HEK293T (cell line): ENCODE measurements around the gene HSDL2.
"Not testable (repeated sequence)": the region's sequence is repeated elsewhere in the genome, so short reads cannot be mapped to it uniquely, and the experiment has no call there.

ENCODE experiments used
- CTCF ChIA-PET: fragments of 350-600 bp; formaldehyde crosslinking; extraction: SDS; loops from one replicate; lab custom pipeline; 2021; ENCODE audit warnings: antibody characterized with exemption, inconsistent platforms; lab: Yijun Ruan, JAX
- POLR2A ChIA-PET: fragments of 350-600 bp; formaldehyde crosslinking; extraction: SDS; loops from one replicate; lab custom pipeline; 2020; ENCODE audit warnings: antibody characterized with exemption, inconsistent platforms; lab: Yijun Ruan, JAX
- DNase-seq: peaks from one replicate; pipeline ENCODE4 v3.0.0; 2012; ENCODE audit warnings: mixed read lengths; ENCODE audit errors: extremely low spot score
- ARNT ChIP-seq: fragments of 450-650 bp; IDR thresholded peaks from 2 replicates; pipeline ENCODE4 v1.6.1; 2017; ENCODE audit warnings: mild to moderate bottlenecking
- BHLHE40 ChIP-seq: fragments of 450-650 bp; IDR thresholded peaks from 2 replicates; pipeline ENCODE4 v1.6.1; 2016; ENCODE audit warnings: mild to moderate bottlenecking, moderate library complexity, borderline replicate concordance
- CTBP1 ChIP-seq: fragments of 450-650 bp; IDR thresholded peaks from 2 replicates; pipeline ENCODE4 v1.6.1; 2016; ENCODE audit warnings: borderline replicate concordance
- ELF4 ChIP-seq: fragments of 450-650 bp; IDR thresholded peaks from 2 replicates; pipeline ENCODE4 v1.6.1; 2017; ENCODE audit warnings: antibody characterized with exemption
- FOXA1 ChIP-seq: fragments of 450-650 bp; IDR thresholded peaks from 2 replicates; pipeline ENCODE4 v1.6.1; 2016; ENCODE audit warnings: mild to moderate bottlenecking
- FOXK2 ChIP-seq: fragments of 450-650 bp; IDR thresholded peaks from 2 replicates; pipeline ENCODE4 v1.6.1; 2016; ENCODE audit warnings: mild to moderate bottlenecking
- FOXM1 ChIP-seq: fragments of 450-650 bp; IDR thresholded peaks from 2 replicates; pipeline ENCODE4 v1.6.1; 2017; ENCODE audit warnings: mild to moderate bottlenecking, borderline replicate concordance
- HDGF ChIP-seq: fragments of 450-650 bp; IDR thresholded peaks from 2 replicates; pipeline ENCODE4 v1.6.1; 2017; ENCODE audit warnings: antibody characterized with exemption, borderline replicate concordance
- L3MBTL2 ChIP-seq: fragments of 450-650 bp; conservative IDR thresholded peaks from 2 replicates; pipeline ENCODE4 v1.6.1; 2016; ENCODE audit warnings: mild to moderate bottlenecking
- LEF1 ChIP-seq: fragments of 450-650 bp; IDR thresholded peaks from 2 replicates; pipeline ENCODE4 v1.6.1; 2017; ENCODE audit warnings: mild to moderate bottlenecking, borderline replicate concordance
- NFRKB ChIP-seq: fragments of 450-650 bp; IDR thresholded peaks from 2 replicates; pipeline ENCODE4 v1.6.1; 2016; ENCODE audit warnings: mild to moderate bottlenecking, moderate library complexity
- PKNOX1 ChIP-seq: fragments of 450-650 bp; IDR thresholded peaks from 2 replicates; pipeline ENCODE4 v1.6.1; 2016
- SP1 ChIP-seq: fragments of 450-650 bp; IDR thresholded peaks from 2 replicates; pipeline ENCODE4 v1.6.1; 2017
- SUZ12 ChIP-seq: fragments of 450-650 bp; IDR thresholded peaks from 2 replicates; pipeline ENCODE4 v1.6.1; 2016; ENCODE audit warnings: mild to moderate bottlenecking
- TARDBP ChIP-seq: fragments of 450-650 bp; IDR thresholded peaks from 2 replicates; pipeline ENCODE4 v1.6.1; 2016
- ZNF384 ChIP-seq: fragments of 450-650 bp; IDR thresholded peaks from 2 replicates; pipeline ENCODE4 v1.6.1; 2016

Gene HSDL2

GRCh38 chr9:112364761-112365160, 15.1 kb upstream of the HSDL2 start:
- ChIA-PET POLR2A (interaction anchor here (0.6 kb wide), 1 partner anchor 13 kb away, joined by 3 read pairs; no protein-coding TSS in a partner anchor), CTCF (no interaction called here)
- no peak for TF ChIP-seq CTBP1
- no peak for TF ChIP-seq LEF1
- no peak for TF ChIP-seq SP1
- TF ChIP-seq FOXA1: no peak
- TF ChIP-seq FOXK2: no peak
- TF ChIP-seq L3MBTL2: no peak
- no peak for TF ChIP-seq ELF4
- TF ChIP-seq FOXM1: no peak
- no peak for TF ChIP-seq TARDBP
- TF ChIP-seq PKNOX1: no peak
- no peak for TF ChIP-seq HDGF
- DNase-seq: no peak

- POLR2A ChIA-PET: not testable (repeated sequence)
These were observed 14.7 kb upstream of the HSDL2 start for GRCh38 chr9:112365257-112365656.

GRCh38 chr9:112366591-112366990, 13.3 kb upstream of the HSDL2 start:
- DNase-seq: no peak
- no peak for TF ChIP-seq ZNF384
- no peak for TF ChIP-seq ELF4
- ChIA-PET POLR2A (interaction anchor here (1.5 kb wide), 1 partner anchor 13 kb away, joined by 10 read pairs; the partner anchor contains the start of gene HSDL2), CTCF (interaction anchor here (0.6 to 0.9 kb wide), 4 partner anchors 241 to 427 kb away, joined by 3 to 5 read pairs (median 3); no protein-coding TSS in a partner anchor)

More at GRCh38 chr9:112365257-112365656, 14.7 kb upstream of the HSDL2 start:
- DNase-seq, CTCF ChIA-PET: not testable (repeated sequence)

GRCh38 chr9:112367465-112367864, 12.4 kb upstream of the HSDL2 start:
- POLR2A ChIA-PET: interaction anchor here (1.5 kb wide), 1 partner anchor 12 kb away, joined by 10 read pairs; the partner anchor contains the start of gene HSDL2

GRCh38 chr9:112369817-112370216, 10.1 kb upstream of the HSDL2 start:
- ChIA-PET CTCF (interaction anchor here (0.6 to 1.1 kb wide), 2 partner anchors 9 to 325 kb away, joined by 3 to 4 read pairs; no protein-coding TSS in a partner anchor), POLR2A (interaction anchor here (2.7 kb wide), 1 partner anchor 9 kb away, joined by 10 read pairs; no protein-coding TSS in a partner anchor)
- no peak for DNase-seq
- no peak for TF ChIP-seq HDGF
- TF ChIP-seq PKNOX1: no peak
- no peak for TF ChIP-seq BHLHE40
- TF ChIP-seq FOXK2: no peak
- TF ChIP-seq TARDBP: no peak
- no peak for TF ChIP-seq CTBP1
- no peak for TF ChIP-seq NFRKB

More at GRCh38 chr9:112367465-112367864, 12.4 kb upstream of the HSDL2 start:
- TF ChIP-seq ARNT: no peak
- TF ChIP-seq TARDBP: no peak
- no peak for TF ChIP-seq PKNOX1
- TF ChIP-seq L3MBTL2: no peak
- TF ChIP-seq CTBP1: no peak
- TF ChIP-seq NFRKB: no peak
- no peak for TF ChIP-seq FOXM1
- no peak for TF ChIP-seq ELF4
- no peak for TF ChIP-seq FOXK2
- TF ChIP-seq SP1: no peak
- TF ChIP-seq FOXA1: no peak
- no peak for TF ChIP-seq ZNF384
- TF ChIP-seq BHLHE40: no peak
- TF ChIP-seq LEF1: no peak
- TF ChIP-seq SUZ12: no peak
- no peak for TF ChIP-seq HDGF
- CTCF ChIA-PET: interaction anchor here (0.7 kb wide), 2 partner anchors 240 to 426 kb away, joined by 3 read pairs; no protein-coding TSS in a partner anchor
- no peak for DNase-seq

GRCh38 chr9:112371060-112371459, 8.8 kb upstream of the HSDL2 start:
- CTCF ChIA-PET: interaction anchor here (1.1 kb wide), 1 partner anchor 8 kb away, joined by 4 read pairs; no protein-coding TSS in a partner anchor
- no peak for DNase-seq
- POLR2A ChIA-PET: interaction anchor here (2.7 kb wide), 1 partner anchor 7 kb away, joined by 10 read pairs; no protein-coding TSS in a partner anchor
- TF ChIP-seq HDGF (no peak), BHLHE40 (no peak), ZNF384 (no peak), FOXA1 (no peak), TARDBP (no peak), PKNOX1 (no peak)

- CTCF ChIA-PET, DNase-seq, POLR2A ChIA-PET: not testable (repeated sequence)
These were observed 6.2 kb upstream of the HSDL2 start for GRCh38 chr9:112373666-112374065.

GRCh38 chr9:112374232-112374631, 5.7 kb upstream of the HSDL2 start:
- POLR2A ChIA-PET, CTCF ChIA-PET, DNase-seq: not testable (repeated sequence)
